HG02588 (cell line): ENCODE measurements around the gene CYB561A3.

Source experiments
- ATAC-seq: cut with Tn5 transposase; IDR thresholded peaks from one replicate; pipeline ENCODE4 v1.9.1; 2021; ENCODE audit warnings: mild to moderate bottlenecking, moderate library complexity; ENCODE audit not compliant: unreplicated experiment

Gene CYB561A3

GRCh38 chr11:61369372-61370348, 8.0 kb upstream of the CYB561A3 start:
- no peak for ATAC-seq

GRCh38 chr11:61368646-61369045, 7.0 kb upstream of the CYB561A3 start:
- ATAC-seq, result no peak

GRCh38 chr11:61367406-61367805, 5.7 kb upstream of the CYB561A3 start:
- no peak for ATAC-seq

DNA sequence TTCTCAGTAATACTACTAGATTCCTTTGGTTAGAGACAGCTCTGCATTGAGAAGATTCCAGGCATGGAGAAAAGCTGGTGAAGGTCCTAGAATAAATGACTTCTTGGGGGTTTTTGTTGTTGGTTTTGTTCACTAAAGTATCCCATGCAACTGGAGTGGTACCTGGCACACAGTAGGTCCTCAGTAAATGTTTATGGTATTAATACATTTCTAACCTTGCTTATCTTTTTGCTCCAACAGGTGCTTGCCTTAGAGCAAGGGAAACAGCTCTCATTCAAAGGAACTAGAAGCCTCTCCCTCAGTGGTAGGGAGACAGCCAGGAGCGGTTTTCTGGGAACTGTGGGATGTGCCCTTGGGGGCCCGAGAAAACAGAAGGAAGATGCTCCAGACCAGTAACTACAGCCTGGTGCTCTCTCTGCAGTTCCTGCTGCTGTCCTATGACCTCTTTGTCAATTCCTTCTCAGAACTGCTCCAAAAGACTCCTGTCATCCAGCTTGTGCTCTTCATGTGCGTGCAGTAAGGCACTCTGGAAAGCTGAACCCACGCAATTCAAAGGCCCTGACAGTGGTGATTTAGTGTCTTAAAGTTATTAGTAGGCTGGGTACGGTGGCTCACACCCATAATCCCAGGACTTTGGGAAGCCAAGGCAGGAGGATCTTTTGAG, 2.5 kb upstream of the CYB561A3 start:
- no peak for ATAC-seq

DNA sequence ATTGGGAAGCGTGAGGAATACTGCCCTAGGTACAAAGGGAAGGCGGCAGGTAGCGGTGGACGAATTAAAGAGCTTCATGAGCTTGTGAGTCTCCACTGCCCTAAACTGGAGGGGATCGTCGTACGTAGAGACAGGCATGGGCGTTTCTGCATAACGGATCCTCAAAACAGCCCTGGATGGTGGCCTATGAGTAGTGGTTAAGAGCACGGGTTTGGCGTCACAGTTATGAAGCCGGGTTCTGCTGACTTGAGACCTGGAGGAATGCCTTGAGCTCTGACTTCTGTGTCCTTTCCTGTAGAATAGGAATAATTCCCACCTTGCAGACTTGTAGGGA, 827 bp upstream of the CYB561A3 start:
- ATAC-seq, result no peak

DNA sequence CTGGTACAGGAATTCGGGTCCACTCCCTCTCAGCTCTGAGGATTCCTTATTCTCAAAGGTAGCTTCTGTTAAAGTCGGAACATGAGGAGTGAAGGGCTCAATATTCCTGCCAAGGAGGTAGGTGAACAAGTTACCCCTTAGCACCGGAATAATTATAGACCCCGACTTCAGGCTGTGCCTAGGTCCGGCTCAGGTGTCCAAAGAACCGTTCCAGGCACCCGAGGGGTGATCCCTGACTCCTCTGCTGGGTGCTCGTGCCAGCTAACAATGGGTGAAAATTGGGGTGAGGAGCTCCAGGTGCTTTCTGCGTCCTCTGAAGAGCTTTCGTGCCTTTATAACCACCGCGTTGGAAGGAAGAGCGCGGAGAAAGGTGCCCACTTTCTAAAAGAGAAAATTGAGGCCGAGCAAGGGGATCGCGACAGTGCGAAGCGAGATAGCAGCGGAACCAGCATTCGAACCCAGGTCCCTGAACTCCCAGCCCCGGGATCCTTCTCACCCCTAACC, 393 bp downstream of the CYB561A3 start:
- no peak for ATAC-seq

GRCh38 chr11:61359516-61359915, 2.2 kb downstream of the CYB561A3 start:
- ATAC-seq, result no peak

- no peak for ATAC-seq
Measured at GRCh38 chr11:61358566-61358965, 3.1 kb downstream of the CYB561A3 start.

GRCh38 chr11:61357894-61358239, 3.8 kb downstream of the CYB561A3 start:
- no peak for ATAC-seq

DNA sequence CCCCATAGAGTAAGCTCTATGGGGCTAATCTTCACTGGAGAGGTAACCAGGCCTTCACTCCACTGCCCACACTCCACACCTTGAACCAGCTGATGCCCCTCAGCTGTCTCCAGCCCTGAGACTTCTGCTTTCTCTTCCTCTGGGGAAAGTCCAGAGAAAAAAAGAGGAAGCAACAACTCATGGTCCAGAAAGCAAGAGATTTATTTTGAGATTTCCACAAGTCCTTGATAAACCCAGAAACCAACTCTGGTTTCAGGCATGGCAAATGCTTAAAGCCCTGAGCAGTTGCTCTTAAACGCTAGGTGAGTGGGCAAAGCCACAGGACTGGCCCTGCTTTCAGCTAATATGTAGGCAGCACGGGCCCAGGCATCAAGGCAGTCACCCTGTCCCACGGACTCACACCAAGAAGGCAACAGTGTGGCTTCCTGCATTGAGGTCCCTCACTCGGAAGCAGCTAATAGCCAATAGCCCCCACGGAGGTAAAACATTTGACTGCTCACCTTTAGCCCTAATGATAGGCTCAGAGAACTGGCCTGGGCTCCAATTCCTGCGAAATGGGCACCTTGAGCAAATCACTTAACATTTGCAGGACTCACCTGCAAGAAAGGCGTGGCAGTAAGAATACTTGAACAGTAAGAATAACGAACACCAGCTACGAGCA, 4.3 kb downstream of the CYB561A3 start:
- ATAC-seq, result peak; percentile 42

DNA sequence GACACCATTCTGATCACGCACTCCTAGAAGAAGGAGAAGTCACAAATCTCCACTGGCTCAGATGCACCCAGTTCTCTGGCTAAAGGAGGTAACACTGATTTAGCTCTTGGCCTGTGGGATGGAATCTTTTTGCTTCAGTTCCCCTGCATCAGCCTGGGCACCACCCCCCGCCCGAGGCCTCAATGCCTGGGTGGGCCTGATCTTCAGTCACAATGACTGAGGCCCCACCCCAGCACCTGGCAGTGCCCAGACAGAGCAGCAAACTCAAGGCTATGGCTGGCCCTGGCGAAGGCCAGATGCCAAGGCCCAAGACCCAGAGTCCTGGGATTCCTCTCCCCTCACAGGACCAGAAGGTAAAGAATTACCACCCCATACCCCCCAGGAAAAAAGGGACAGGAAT, 5.0 kb downstream of the CYB561A3 start:
- no peak for ATAC-seq

DNA sequence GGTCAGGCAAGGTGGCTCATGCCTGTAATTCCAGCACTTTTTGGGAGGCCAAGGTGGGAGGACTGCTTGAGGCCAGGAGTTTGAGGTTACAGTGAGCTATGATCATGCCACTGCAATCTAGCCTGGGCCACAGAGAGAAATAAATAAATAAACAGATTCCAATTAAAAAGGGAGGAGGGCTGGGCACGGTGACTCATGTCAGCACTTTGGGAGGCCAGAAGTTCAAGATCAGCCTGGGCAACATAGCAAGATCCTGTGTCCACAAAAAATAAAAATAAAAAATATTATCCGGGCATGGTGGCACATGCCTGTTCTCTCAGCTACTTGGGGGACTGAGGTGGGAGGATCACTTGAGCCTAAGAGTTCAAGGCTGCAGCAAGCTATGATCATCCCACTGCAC, 7.5 kb downstream of the CYB561A3 start:
- no peak for ATAC-seq

DNA sequence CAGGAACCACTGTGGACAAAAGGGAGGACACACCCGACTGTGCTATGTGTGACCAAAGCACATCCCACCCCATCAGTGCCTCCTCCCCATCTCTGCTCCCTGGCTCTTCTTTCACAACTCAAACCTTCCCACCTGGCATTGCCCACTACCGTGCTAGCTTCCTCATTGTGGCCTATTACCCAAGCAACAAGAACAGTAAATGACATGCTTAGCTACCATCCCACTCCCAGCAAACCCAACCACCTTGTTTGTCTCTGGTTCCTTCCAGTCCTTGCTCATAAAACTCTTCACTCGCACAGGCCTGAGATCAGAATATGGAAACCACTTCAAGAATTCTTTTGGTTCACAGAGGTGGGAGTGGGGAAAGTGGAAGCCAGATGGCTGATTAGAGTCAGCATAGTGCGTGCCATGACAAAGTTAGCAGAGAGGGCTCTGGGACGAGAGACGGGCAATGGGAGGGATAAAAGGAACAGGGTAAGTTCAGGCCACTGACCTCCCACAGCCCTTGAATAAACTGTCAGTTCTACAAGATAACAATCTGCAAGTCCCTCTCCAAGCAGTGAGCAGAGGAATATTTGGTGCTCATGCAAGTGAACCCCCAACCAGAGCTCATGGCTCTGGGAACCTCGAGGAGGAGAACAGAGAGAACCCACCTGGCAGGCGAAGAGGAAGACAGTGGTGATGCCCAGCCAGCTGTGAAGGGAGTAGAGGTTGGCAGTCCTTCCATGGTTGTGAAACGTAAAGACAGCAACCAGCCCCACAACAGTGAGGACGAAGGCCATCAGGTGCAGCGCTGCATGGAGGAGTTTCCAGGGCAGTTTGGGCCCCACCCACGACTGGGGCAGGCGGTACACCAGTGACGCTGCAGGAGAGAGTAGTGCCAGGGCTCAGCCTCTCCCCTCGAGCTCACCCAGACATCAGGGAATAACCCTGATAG, 8.3 kb downstream of the CYB561A3 start:
- ATAC-seq, result no peak

- no peak for ATAC-seq
Measured at GRCh38 chr11:61352038-61352437, 9.6 kb downstream of the CYB561A3 start.

DNA sequence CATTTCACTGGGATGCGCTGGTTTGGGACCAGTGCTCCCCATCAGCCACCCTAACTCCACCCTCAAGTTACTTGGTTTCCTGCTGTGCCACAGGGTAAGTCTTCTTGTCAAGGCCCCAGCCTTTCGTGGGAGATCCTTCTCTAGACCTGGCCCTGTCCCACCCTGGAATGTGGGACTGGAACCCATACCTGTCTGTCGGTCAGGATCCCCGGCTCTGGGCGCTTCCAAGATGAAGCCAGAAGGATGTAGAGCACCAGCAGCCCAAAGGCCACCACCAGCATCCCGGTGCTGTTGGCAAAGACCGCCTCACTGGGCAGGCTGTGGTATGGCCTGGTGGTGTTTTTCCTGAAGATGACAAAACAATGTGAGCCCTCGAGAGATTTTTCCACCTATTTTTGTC, 10.9 kb downstream of the CYB561A3 start:
- ATAC-seq, result no peak

DNA sequence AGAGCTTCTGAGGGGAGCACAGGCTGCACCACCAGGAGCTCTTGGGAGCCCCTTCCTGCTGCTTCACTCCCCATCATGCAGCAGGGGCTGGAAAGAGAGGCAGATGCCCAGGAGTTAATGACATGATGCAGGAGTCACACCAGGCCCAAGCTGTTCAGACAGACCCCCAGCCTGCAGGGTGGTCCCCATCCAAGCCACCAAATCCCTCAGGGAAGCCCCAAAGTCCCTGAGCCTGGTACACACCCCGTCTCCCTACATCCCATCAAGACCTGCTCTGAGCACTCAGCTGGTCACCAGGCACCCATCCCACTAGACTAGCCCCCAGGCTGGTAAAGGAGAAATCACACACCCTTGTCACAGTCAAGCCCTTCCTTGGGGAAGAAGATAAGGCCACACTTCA, 11.3 kb downstream of the CYB561A3 start:
- no peak for ATAC-seq

DNA sequence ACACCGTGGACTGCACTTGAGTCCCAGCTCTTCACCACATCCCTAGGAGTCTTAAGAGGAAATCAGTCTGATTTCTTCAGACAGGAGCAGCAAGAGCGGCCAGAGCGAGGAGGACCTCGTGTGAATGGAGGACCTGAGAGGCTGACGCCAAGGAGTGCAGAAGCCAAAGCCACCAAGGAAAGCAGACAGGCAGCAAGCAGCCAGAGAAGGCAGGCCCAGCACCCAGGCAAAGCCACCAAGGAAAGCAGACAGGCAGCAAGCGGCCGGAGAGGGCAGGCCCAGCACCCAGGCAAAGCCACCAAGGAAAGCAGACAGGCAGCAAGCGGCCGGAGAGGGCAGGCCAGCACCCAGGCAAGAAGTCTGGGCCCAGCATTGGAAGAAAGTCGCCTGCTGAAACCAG, 11.8 kb downstream of the CYB561A3 start:
- no peak for ATAC-seq

- no peak for ATAC-seq
Measured at GRCh38 chr11:61349189-61349751, 12.4 kb downstream of the CYB561A3 start.

- no peak for ATAC-seq
Measured at GRCh38 chr11:61347916-61348461, 13.7 kb downstream of the CYB561A3 start.
